Activated T-helper 2 cell treated with anti-CD3 and anti-CD28 coated beads, Interferon-gamma antibody, Interleukin-2, Interleukin-4, amounts not matched to agents 10 μg/mL and 5 μg/mL and 100 μg/mL, durations not matched to agents 14 hours and 24 hours and 36 hours (primary cell): ENCODE results near the gene BEND3. TPM values are rescaled to one million over a fixed set of nuclear protein-coding genes. Genes with fewer than 3 reads are reported as not detected.
"Not testable (repeated sequence)": the region's sequence is repeated elsewhere in the genome, so short reads cannot be mapped to it uniquely, and the experiment has no call there.

Experiments
- DNase-seq: peaks from one replicate; pipeline ENCODE4 v3.0.0; 2021; ENCODE audit warnings: low spot score
- H3K27ac Mint-ChIP-seq: one replicate; pipeline ENCODE4 v1.8.0; 2021; ENCODE audit warnings: mixed read lengths
- H3K27me3 Mint-ChIP-seq: one replicate; pipeline ENCODE4 v1.8.0; 2021; ENCODE audit warnings: low read depth, mixed read lengths
- H3K36me3 Mint-ChIP-seq: one replicate; pipeline ENCODE4 v1.8.0; 2021; ENCODE audit warnings: low read depth, mixed read lengths
- H3K4me1 Mint-ChIP-seq: one replicate; pipeline ENCODE4 v1.8.0; 2021; ENCODE audit warnings: low read depth, mixed read lengths
- H3K4me3 Mint-ChIP-seq: one replicate; pipeline ENCODE4 v1.8.0; 2021; ENCODE audit warnings: low read depth, mild to moderate bottlenecking, moderate library complexity, mixed read lengths
- H3K9me3 Mint-ChIP-seq: one replicate; pipeline ENCODE4 v1.8.0; 2021; ENCODE audit warnings: mixed read lengths
- intact Hi-C: fragments of 100-400 bp; cut with micrococcal nuclease; formaldehyde crosslinking; loops from one replicate; pipeline ENCODE4 v1.15.1; 2023
- total RNA-seq: library from RNA; stranded (reverse); gene quantifications from 2 replicates; pipeline ENCODE4 v1.2.3, GENCODE V29; 2022

Gene BEND3
- total RNA-seq, 1 donor from 2014 or later = 15.2 TPM

DNA sequence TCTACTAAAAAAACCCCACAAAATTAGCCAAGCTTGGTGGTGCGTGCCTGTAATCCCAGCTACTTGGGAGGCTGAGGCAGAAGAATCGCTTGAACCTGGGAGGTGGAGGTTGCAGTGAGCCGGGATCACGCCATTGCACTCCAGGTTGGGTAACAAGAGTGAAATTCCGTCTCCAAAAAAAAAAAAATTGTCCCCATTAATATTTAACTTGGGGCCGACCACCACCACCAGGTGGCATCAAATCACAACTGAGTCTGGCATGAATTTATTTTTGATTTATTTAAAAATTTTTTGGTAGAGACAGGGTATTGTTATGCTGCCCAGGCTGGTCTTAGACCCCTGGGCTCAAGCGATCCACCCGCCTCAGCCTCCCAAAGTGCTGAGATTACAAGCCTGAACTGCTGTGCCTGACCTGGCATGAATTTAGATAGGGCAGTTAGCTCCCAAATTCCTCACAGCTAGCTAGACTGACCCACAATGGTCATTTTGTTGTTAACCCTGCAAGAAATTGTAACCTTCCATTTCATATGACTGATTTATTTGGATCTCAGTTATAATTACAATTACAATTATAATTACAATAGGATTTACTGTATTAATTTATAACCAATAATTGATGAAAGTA, 17.1 kb upstream of the BEND3 start:
- H3K9me3 Mint-ChIP-seq = no peaks in the 10 kb centered on the region
- no peaks in the 10 kb centered on the region for H3K4me1 Mint-ChIP-seq
- H3K27ac Mint-ChIP-seq = no peak overlapping the region
- H3K27me3 Mint-ChIP-seq = peaks cover 6% of the 10 kb centered on the region
- H3K4me3 Mint-ChIP-seq = no peak overlapping the region
- DNase-seq = no peak
- no peaks in the 10 kb centered on the region for H3K36me3 Mint-ChIP-seq
- intact Hi-C loops = no loop called here

DNA sequence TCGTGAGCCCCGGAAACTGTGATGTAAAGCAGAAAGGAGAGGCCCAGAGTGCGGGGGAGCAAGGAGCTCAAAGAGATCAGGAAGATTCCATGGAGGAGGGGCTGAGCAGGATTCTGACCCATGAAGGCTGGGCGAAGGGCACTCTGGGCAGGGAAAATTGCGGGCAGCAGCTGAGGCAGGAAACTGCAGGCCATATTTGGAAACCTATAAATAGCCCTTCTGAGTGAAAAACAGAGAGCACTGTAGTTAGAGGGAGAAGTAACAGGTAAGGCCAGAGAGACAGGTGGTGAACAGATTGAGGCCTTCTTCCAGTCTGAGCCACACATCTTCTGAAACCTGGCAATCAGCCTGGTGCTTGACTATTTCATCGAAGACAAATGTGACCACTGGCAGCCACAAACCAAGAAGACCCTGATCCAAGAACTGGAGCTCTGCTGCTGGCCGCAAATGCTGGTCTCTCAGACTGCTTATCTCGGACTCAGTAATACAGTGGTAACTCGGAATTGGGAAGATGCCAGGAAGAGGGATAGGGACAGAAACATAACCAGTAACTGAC, 14.1 kb upstream of the BEND3 start:
- Mint-ChIP-seq H3K9me3 (no peaks in the 10 kb centered on the region), H3K4me3 (no peak overlapping the region), H3K4me1 (peaks cover 4% of the 10 kb centered on the region), H3K36me3 (no peaks in the 10 kb centered on the region), H3K27ac (no peak overlapping the region), H3K27me3 (peaks cover 6% of the 10 kb centered on the region)
- DNase-seq = no peak
- intact Hi-C loops = no loop called here

DNA sequence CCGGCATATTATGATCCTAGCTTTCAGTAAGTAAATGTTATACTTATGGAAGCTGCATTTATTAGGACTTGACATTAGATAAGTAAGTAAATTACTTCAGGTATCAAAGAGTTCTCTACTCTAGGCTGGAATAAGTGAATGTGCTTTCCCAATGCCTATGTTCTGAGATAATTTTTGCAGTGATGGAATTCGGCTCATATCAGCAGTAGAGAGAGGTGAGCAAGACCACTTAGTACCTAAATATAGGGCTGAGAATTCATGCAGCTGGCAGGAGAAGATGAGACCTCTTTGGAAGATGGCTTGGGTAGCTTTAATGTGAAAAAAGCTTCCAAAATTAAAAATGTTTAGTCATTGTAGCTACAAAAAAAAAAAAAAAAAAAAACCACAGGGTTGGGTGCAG, 13.3 kb upstream of the BEND3 start:
- H3K27me3 Mint-ChIP-seq = peaks cover 6% of the 10 kb centered on the region
- H3K27ac Mint-ChIP-seq = no peak overlapping the region
- H3K36me3 Mint-ChIP-seq = no peaks in the 10 kb centered on the region
- no peak overlapping the region for H3K4me3 Mint-ChIP-seq
- H3K9me3 Mint-ChIP-seq = no peaks in the 10 kb centered on the region
- H3K4me1 Mint-ChIP-seq = peaks cover 4% of the 10 kb centered on the region
- DNase-seq = no peak
- intact Hi-C loops = no loop called here

DNA sequence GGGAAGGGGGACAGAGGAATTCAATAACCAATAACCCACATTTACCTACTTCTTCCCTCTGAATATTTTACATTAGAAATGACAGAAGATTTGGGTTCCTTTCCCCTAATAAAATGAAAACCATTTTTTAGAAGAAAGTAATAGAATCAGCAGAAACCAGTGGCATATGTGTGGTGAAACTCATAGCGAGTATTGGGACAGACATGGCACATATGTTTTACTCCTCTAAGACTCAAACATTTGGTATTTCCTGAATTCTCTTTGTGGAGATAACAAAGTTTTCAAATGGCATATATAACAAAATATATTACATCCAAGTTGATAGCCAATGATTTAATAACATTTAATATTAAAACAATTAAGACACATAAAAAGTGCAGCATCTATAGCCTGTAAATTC, 12.9 kb upstream of the BEND3 start:
- no peak overlapping the region for H3K27ac Mint-ChIP-seq
- intact Hi-C loops = no loop called here
- H3K27me3 Mint-ChIP-seq = peaks cover 6% of the 10 kb centered on the region
- H3K36me3 Mint-ChIP-seq = no peaks in the 10 kb centered on the region
- H3K9me3 Mint-ChIP-seq = no peaks in the 10 kb centered on the region
- no peak for DNase-seq
- no peak overlapping the region for H3K4me3 Mint-ChIP-seq
- peaks cover 4% of the 10 kb centered on the region for H3K4me1 Mint-ChIP-seq

DNA sequence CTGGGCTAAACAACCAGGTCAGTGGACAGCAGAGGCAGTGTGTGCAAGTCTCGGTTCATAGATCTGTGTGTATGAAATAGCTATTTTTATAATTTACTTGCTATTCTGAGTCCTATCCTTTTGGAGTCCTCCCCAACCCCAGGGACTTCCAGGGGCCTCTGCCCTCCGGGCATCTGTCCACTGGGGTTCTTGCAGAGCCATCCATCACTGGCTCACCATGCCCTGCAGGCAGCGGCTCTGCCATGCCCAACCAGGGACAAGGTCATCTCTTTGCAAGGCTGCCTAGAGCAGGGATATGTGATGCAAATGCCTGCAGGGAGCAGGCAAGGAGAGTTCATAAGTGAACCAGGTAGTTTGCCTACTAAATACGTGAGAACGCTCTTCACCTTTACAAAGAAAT, 10.5 kb upstream of the BEND3 start:
- H3K27me3 Mint-ChIP-seq = peaks cover 6% of the 10 kb centered on the region
- peaks cover 4% of the 10 kb centered on the region for H3K4me1 Mint-ChIP-seq
- intact Hi-C loops = no loop called here
- H3K36me3 Mint-ChIP-seq = no peaks in the 10 kb centered on the region
- H3K4me3 Mint-ChIP-seq = no peak overlapping the region
- H3K9me3 Mint-ChIP-seq = no peaks in the 10 kb centered on the region
- no peak overlapping the region for H3K27ac Mint-ChIP-seq
- DNase-seq = no peak

DNA sequence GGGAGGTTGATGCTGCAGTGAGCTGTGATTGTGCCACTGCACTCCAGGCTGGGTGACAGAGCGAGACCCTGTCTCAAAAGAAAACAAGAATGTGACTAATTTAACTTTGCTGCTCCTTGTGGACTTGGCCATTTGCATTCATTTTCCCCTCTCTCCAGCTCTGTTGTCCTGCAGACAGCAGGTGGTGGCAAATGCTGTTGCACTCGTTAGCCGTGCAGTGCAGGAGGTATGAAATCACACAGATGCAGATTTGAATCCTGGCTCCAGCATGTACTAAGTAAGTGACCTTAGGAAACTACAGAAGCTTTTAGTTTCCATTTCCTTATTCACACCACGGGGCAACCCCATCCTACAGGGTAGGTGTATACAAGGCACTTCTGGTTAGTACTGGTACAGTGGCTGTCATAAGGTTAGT, 9.6 kb upstream of the BEND3 start:
- no peak overlapping the region for H3K27ac Mint-ChIP-seq
- no peak overlapping the region for H3K4me3 Mint-ChIP-seq
- H3K4me1 Mint-ChIP-seq = peaks cover 4% of the 10 kb centered on the region
- H3K36me3 Mint-ChIP-seq = no peaks in the 10 kb centered on the region
- intact Hi-C loops = no loop called here
- H3K27me3 Mint-ChIP-seq = peaks cover 6% of the 10 kb centered on the region
- DNase-seq = no peak
- H3K9me3 Mint-ChIP-seq = no peaks in the 10 kb centered on the region

DNA sequence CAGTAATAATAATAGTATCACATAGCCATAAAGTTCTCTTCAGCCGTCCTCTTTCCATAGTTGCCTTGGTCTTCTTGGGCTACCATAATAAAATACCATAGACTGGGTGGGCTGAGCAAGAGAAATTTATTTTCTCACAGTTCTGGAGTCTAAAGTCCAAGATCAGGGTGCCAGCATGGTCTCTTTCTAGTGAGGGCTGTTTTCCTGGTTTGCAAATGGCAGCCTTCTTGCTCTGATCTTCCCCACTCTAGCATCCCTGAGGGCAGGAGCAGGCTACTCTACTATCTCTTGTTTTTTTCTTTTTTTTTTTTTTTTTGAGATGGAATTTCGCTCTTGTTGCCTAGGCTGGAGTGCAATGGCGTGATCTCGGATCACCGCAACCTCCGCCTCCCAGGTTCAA, 8.2 kb upstream of the BEND3 start:
- H3K27ac Mint-ChIP-seq = no peak overlapping the region
- H3K9me3 Mint-ChIP-seq = no peaks in the 10 kb centered on the region
- intact Hi-C loops = no loop called here
- no peaks in the 10 kb centered on the region for H3K36me3 Mint-ChIP-seq
- no peak overlapping the region for H3K4me3 Mint-ChIP-seq
- peaks cover 5% of the 10 kb centered on the region for H3K27me3 Mint-ChIP-seq
- DNase-seq = no peak
- peaks cover 4% of the 10 kb centered on the region for H3K4me1 Mint-ChIP-seq

DNA sequence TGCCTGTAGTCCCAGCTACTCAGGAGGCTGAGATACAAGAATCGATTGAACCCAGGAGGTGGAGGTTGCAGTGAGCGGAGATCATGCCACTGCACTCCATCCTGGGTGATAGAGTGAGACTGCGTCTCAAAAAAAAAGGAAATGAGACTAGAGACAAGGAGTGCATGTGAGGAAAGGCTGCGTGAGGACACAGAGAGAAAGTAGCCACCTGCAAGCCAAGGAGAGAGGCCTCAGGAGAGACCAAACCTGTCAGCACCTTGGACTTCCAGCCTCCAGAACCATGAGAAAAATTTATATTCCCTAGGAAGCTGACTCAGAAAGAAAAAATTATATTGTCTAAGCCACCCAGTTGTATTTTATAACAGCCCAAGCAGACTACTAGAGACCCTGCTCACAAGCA, 7.4 kb upstream of the BEND3 start:
- H3K27ac Mint-ChIP-seq = no peak overlapping the region
- H3K9me3 Mint-ChIP-seq = no peaks in the 10 kb centered on the region
- no peak overlapping the region for H3K4me3 Mint-ChIP-seq
- H3K27me3 Mint-ChIP-seq = peaks cover 1% of the 10 kb centered on the region
- peaks cover 4% of the 10 kb centered on the region for H3K4me1 Mint-ChIP-seq
- intact Hi-C loops = no loop called here
- no peaks in the 10 kb centered on the region for H3K36me3 Mint-ChIP-seq
- no peak for DNase-seq

DNA sequence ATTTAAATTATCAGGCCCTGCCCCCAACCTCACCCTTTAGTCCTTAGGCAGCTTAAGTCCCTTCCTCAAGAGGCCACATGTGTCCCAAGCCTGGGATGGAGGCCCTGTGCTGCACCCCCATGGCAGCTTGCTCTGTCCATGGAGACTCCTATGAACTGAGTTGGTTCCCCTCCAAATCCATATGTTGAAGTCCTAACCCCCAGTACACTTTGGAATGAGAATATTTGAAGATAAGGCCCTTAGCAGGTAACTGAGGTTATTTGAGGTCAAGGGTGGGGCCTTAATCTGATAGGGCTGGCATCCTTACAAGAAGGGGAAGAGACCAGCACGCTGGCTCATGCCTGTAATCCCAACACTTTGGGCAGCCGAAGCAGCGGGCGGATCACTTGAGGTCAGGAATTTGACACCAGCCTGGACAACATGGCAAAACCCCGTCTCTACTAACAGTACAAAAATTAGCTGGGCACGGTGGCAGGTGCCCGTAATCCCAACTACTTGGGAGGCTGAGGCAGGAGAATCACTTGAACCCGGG, 6.7 kb upstream of the BEND3 start:
- Mint-ChIP-seq H3K4me3 (no peak overlapping the region), H3K4me1 (peaks cover 5% of the 10 kb centered on the region), H3K36me3 (no peaks in the 10 kb centered on the region), H3K27me3 (peaks cover under 1% of the 10 kb centered on the region), H3K9me3 (no peaks in the 10 kb centered on the region), H3K27ac (no peak overlapping the region)
- intact Hi-C loops = no loop called here
- no peak for DNase-seq

DNA sequence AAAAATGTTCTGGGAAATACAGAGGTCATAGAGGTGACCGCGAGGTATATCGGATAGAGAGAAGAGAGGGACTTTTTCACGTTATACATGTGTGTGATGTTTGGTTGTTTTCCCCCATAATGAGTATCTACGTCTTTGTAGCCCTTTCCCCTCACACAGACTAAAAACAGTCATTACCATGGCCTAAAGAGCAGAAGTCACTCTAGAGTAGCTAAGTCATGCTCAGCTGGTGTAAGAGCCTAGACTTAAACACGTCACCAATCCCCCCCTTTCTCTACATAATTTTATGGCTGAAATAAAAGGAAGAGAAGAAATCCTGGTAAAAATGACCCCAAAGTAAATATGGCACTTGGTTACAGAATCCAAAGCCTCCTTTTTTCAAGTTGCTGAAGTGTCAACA, 6.0 kb upstream of the BEND3 start:
- DNase-seq = no peak
- peaks cover 5% of the 10 kb centered on the region for H3K27me3 Mint-ChIP-seq
- H3K4me1 Mint-ChIP-seq = peaks cover 13% of the 10 kb centered on the region
- no peaks in the 10 kb centered on the region for H3K9me3 Mint-ChIP-seq
- intact Hi-C loops = no loop called here
- H3K36me3 Mint-ChIP-seq = no peaks in the 10 kb centered on the region
- H3K4me3 Mint-ChIP-seq = no peak overlapping the region
- H3K27ac Mint-ChIP-seq = no peak overlapping the region

DNA sequence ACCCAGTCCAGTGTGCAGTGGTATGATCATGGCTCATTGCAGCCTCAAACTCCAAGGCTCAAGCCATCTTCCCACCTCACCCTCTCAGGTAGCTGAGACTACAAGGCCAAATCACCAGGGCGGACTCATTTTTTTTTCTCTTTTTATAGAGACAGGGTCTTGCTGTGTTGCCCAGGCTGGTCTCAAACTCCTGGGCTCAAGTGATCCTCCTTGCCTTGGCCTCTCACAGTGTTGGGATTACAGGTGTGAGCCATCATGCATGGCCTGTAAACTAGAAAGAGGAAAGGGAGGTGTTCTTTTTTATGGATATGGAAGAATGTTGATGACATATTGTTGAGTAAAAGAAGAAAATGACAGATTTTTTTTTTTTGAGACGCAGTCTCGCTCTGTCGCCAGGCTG, 5.1 kb upstream of the BEND3 start:
- no peaks in the 10 kb centered on the region for H3K36me3 Mint-ChIP-seq
- intact Hi-C loops = no loop called here
- H3K27me3 Mint-ChIP-seq = peaks cover 5% of the 10 kb centered on the region
- DNase-seq = no peak
- no peaks in the 10 kb centered on the region for H3K9me3 Mint-ChIP-seq
- peaks cover 16% of the 10 kb centered on the region for H3K4me1 Mint-ChIP-seq
- H3K4me3 Mint-ChIP-seq = no peak overlapping the region
- H3K27ac Mint-ChIP-seq = no peak overlapping the region

DNA sequence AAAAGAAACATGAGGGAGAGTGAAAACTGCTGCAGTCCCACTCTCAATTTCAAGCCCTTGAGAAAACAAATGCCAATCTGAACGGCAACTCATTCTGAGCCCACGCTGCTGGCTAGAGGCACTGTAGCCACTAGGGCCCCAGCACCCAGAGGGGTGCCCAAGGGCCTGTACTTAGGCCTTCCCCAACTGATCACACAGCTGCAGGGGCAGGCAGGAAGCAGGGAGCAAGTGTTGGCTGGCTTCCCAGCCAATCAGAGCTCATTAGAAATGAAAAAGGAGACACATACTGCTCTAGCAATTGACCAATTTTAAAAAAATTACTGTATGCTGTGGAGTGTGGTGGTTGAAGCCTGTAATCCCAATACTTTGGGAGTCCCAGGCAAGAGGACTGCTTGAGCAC, 3.7 kb upstream of the BEND3 start:
- intact Hi-C loops = loop anchor here (5.0 to 10.0 kb wide), 3 partner anchors 37 to 604 kb away; no protein-coding TSS in a partner anchor
- H3K4me3 Mint-ChIP-seq = no peak overlapping the region
- H3K27me3 Mint-ChIP-seq = peaks cover 5% of the 10 kb centered on the region
- no peak overlapping the region for H3K27ac Mint-ChIP-seq
- H3K9me3 Mint-ChIP-seq = no peaks in the 10 kb centered on the region
- no peaks in the 10 kb centered on the region for H3K36me3 Mint-ChIP-seq
- peaks cover 13% of the 10 kb centered on the region for H3K4me1 Mint-ChIP-seq
- DNase-seq = no peak

DNA sequence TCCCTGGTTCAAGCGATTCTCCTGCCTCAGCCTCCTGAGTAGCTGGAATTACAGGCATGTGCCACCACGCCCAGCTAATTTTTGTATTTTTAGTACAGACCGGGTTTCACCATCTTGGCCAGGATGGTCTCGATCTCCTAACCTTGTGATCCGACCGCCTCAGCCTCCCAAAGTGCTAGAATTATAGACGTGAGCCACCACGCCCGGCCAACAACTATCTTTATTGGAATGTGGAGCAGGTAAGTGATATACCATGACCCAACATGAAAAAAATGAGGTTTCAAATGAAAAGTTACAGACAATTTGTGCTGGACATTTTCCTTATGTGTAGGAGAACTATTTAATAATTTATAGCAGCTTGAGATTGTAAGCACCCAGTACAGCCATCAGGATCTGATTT, 3.2 kb upstream of the BEND3 start:
- not testable (repeated sequence) for H3K4me3 Mint-ChIP-seq, H3K27me3 Mint-ChIP-seq, H3K36me3 Mint-ChIP-seq, H3K9me3 Mint-ChIP-seq, H3K27ac Mint-ChIP-seq, DNase-seq
- intact Hi-C loops = loop anchor here (5.0 to 10.0 kb wide), 3 partner anchors 36 to 604 kb away; no protein-coding TSS in a partner anchor
- H3K4me1 Mint-ChIP-seq = peaks cover 16% of the 10 kb centered on the region
